GM19239 (cell line): ENCODE measurements around the gene GORASP1.
A peak's percentile ranks its signal among the peaks of the same experiment; 100 is the strongest.

Source experiments
- DNase-seq: peaks from one replicate; pipeline ENCODE4 v3.0.0; 2011; ENCODE audit warnings: low spot score; ENCODE audit not compliant: insufficient read length
- FAIRE-seq: peaks from 2 replicates; lab custom pipeline; 2011; peaks lifted over from hg19 to GRCh38; lab: Jason Lieb, UNC

GORASP1 gene

GRCh38 chr3:39103791-39104552 is 3.5 kb downstream of the GORASP1 start:
- FAIRE-seq = no peak
- DNase-seq = no peak

- FAIRE-seq = no peak
- DNase-seq = no peak
Measured at GRCh38 chr3:39103324-39103693, 4.1 kb downstream of the GORASP1 start.

- FAIRE-seq = no peak
- DNase-seq = no peak
Measured at GRCh38 chr3:39102504-39103323, 4.7 kb downstream of the GORASP1 start.

GRCh38 chr3:39101022-39101689 is 6.3 kb downstream of the GORASP1 start:
- FAIRE-seq (peak; percentile 66), DNase-seq (peak; percentile 62)

GRCh38 chr3:39100500-39100886 is 6.9 kb downstream of the GORASP1 start:
- FAIRE-seq (no peak), DNase-seq (no peak)

GRCh38 chr3:39099738-39100499 is 7.5 kb downstream of the GORASP1 start:
- FAIRE-seq (no peak), DNase-seq (no peak)

GRCh38 chr3:39099242-39099641 is 8.2 kb downstream of the GORASP1 start:
- FAIRE-seq (no peak), DNase-seq (no peak)

- DNase-seq (no peak), FAIRE-seq (no peak)
Measured at GRCh38 chr3:39098473-39099000, 8.9 kb downstream of the GORASP1 start.

- no peak for FAIRE-seq
- DNase-seq = no peak
Measured at GRCh38 chr3:39097716-39098472, 9.5 kb downstream of the GORASP1 start.

GRCh38 chr3:39096775-39097174 is 10.7 kb downstream of the GORASP1 start:
- DNase-seq (no peak), FAIRE-seq (no peak)

- DNase-seq (no peak), FAIRE-seq (no peak)
Measured at GRCh38 chr3:39095778-39096177, 11.6 kb downstream of the GORASP1 start.

GRCh38 chr3:39094851-39095677 is 12.4 kb downstream of the GORASP1 start:
- FAIRE-seq (no peak), DNase-seq (no peak)

- FAIRE-seq (no peak), DNase-seq (no peak)
Measured at GRCh38 chr3:39090922-39091321, 16.5 kb downstream of the GORASP1 start.

GRCh38 chr3:39088889-39089288 is 18.5 kb downstream of the GORASP1 start:
- FAIRE-seq (no peak), DNase-seq (no peak)

- FAIRE-seq (no peak), DNase-seq (no peak)
Measured at GRCh38 chr3:39088456-39088855, 19.0 kb downstream of the GORASP1 start.

GRCh38 chr3:39086144-39086543 is 21.3 kb downstream of the GORASP1 start:
- DNase-seq (no peak), FAIRE-seq (no peak)

GRCh38 chr3:39082666-39083313 is 24.6 kb downstream of the GORASP1 start:
- DNase-seq (no peak), FAIRE-seq (no peak)

GRCh38 chr3:39080026-39080425 is 27.4 kb downstream of the GORASP1 start:
- no peak for FAIRE-seq
- no peak for DNase-seq
